GM19023 (cell line): ENCODE results near the gene CENPP.

Experiments
- ATAC-seq: cut with Tn5 transposase; IDR thresholded peaks from one replicate; pipeline ENCODE4 v1.9.1; 2021; ENCODE audit warnings: mild to moderate bottlenecking, moderate library complexity; ENCODE audit not compliant: unreplicated experiment

The CENPP gene

DNA sequence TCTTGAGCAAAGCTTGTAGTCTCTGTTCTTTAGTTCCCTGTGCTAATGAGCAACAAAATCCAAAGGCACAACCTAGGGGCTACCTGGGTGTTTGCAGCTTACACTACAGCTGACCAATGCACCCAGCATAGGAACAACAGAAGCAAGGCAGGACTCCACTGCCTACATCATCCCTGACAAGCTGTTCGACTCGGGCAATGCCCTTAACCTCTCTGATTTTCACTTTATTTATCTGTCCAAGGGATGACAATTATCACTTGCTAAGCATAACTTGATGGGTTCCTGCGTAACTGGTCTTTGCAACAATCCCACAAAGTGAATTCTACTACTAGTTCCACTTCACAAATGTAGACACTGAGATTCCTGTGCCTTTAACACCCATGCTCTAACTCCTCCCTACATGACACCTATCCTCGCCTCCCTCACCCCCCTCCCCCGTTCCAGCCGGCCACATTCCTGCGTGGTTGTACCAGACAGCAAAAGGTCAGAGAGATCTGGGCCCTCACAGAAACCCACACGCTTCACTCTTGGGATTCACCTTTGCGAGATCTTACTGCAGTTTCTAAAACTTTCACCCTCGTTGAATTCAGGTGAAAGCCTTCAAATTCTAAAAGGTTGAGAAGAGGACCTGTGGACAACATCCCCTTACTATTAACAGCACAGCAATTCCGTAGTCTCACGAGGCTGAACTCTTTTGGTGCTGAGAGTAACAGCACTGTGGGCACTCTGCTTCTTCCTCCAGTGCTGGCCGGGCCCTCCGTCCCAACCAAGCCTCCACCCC lies 343.2 kb downstream of the CENPP start:
- no peak for ATAC-seq

DNA sequence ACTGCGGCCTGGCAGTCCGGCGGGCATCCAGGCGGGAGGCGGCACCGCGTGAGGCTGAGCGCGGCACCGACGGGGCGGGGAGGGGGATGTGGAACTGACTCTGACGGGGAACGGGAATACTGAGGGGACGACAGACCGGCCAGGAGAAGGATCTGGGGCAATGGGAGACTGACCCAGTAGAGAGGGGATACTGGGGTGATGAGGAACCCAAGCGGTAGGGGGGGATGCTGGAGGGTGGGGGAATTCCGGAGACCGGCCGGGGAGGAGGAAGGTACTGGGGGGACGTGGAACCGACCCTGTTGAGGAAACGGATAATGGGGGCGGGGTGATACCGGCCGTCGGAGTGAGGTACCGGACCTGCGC lies 343.8 kb downstream of the CENPP start:
- ATAC-seq = peak; percentile 8
